Uterus (tissue), 4 donors: Measurements from ENCODE around the gene BLTP3B. TPM values are rescaled to one million over a fixed set of nuclear protein-coding genes. Genes with fewer than 3 reads are reported as not detected.

Experiments
- DNase-seq, 2 donors: peaks; one replicate each; pipeline ENCODE4 v3.0.0-alpha.2; 2019 to 2020
- H3K27ac ChIP-seq, 2 donors: fragments of 200-600 bp; sonication (generic); 1 replicate in 1 of 2; 2 replicates in 1 of 2; pipeline ENCODE4 v1.5.1; 2016 to 2018
- H3K27me3 ChIP-seq, 2 donors: fragments of 200-600 bp; sonication (generic); one replicate each; pipeline ENCODE4 v1.5.1; 2018 to 2019; ENCODE audit warnings: control low read depth in 1 of 2
- H3K36me3 ChIP-seq, 2 donors: fragments of 200-600 bp; sonication (generic); one replicate each; pipeline ENCODE4 v1.5.1; 2019; ENCODE audit warnings: control low read depth in 1 of 2
- H3K4me1 ChIP-seq, 2 donors: fragments of 200-600 bp; sonication (generic); one replicate each; pipeline ENCODE4 v1.5.1; 2018 to 2019; ENCODE audit warnings: control low read depth in 1 of 2
- H3K4me3 ChIP-seq, 2 donors: fragments of 200-600 bp; sonication (generic); 1 replicate in 1 of 2; 2 replicates in 1 of 2; pipeline ENCODE4 v1.5.1; 2018 to 2019; ENCODE audit warnings: mild to moderate bottlenecking in 1 of 2
- H3K9me3 ChIP-seq, 2 donors: fragments of 200-600 bp; sonication (generic); one replicate each; pipeline ENCODE4 v1.5.1; 2019; ENCODE audit warnings: control low read depth in 1 of 2
- POLR2A ChIP-seq, 2 donors: fragments of 450-650 bp; IDR thresholded peaks; one replicate each; pipeline ENCODE4 v1.6.1; 2016; ENCODE audit warnings: antibody characterized with exemption in 2 of 2, mild to moderate bottlenecking in 1 of 2, moderate library complexity in 1 of 2
- intact Hi-C: fragments of 100-400 bp; cut with DNase I; formaldehyde crosslinking; loops from one replicate; pipeline ENCODE4 v1.15.1; 2023; ENCODE audit warnings: low total_unique reads
- microRNA counts, 2 donors: library from miRNA; unstranded; fragments of <30 nt; microRNA quantifications; one replicate each; lab custom pipeline; 2016 to 2017
- microRNA-seq: library from miRNA; unstranded; fragments of <30 nt; microRNA quantifications from one replicate; pipeline ENCODE4, GENCODE V29; 2016; ENCODE audit warnings: borderline microRNAs expressed, borderline replicate concordance
- small RNA-seq: library from RNA; depleted of rRNA; stranded (forward); fragments of <200 nt; gene quantifications from one replicate; pipeline ENCODE3, GENCODE V24; 2016
- total RNA-seq, 4 donors: library from RNA; depleted of rRNA in 3 of 4; stranded (reverse); fragments of >200 nt in 3 of 4; gene quantifications; one replicate each; pipeline versions ENCODE4 v1.1.0 to v1.2.4, GENCODE V29; 2014 to 2023
- TF ChIP-seq, protein P1 (sequence below), 4 experiments: fragments of 200-600 bp in 2 of 4; fragments of 450-650 bp in 2 of 4; sonication (generic) in 2 of 4; IDR thresholded peaks; one replicate each; pipeline ENCODE4 v1.5.1; 2016 to 2019; ENCODE audit warnings: antibody characterized with exemption in 4 of 4, mild to moderate bottlenecking in 2 of 4, moderate library complexity in 1 of 4
- donor health status: DM: yes; HTN: yes; CAD: no.

Gene BLTP3B
- total RNA-seq, 4 donors from 2014 or later = 9.7 to 42.0 (median 25.1) TPM

DNA sequence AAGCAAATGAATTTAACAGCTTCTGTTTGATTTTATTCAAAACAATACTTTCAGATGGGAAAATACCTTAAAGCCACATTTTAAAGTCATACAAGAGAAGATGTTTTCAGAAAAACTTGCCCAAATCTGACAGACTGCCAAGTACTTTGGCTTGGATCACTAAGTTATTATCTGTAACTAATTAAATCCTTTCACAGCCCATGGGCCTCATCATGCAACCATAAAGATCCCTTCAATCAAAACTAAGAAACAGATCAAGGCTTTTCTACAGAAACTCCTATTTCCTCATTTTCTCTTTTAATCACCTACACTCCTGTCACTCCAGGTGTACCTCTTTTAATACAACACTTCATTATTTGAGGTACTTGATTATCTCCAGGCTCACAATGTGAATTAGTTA, 28.1 kb downstream of the BLTP3B start:
- Histone ChIP-seq H3K9me3 (no peaks in the 10 kb centered on the region), H3K4me3 (no peak overlapping the region), H3K4me1 (no peaks in the 10 kb centered on the region), H3K27me3 (no peaks in the 10 kb centered on the region), H3K27ac (no peak overlapping the region), H3K36me3 (no peaks in the 10 kb centered on the region)
- DNase-seq = no peak
- intact Hi-C loops = no loop called here
- no peak for TF ChIP-seq POLR2A (IDR thresholded peaks at IDR 0.05)
- TF ChIP-seq, protein P1, sequence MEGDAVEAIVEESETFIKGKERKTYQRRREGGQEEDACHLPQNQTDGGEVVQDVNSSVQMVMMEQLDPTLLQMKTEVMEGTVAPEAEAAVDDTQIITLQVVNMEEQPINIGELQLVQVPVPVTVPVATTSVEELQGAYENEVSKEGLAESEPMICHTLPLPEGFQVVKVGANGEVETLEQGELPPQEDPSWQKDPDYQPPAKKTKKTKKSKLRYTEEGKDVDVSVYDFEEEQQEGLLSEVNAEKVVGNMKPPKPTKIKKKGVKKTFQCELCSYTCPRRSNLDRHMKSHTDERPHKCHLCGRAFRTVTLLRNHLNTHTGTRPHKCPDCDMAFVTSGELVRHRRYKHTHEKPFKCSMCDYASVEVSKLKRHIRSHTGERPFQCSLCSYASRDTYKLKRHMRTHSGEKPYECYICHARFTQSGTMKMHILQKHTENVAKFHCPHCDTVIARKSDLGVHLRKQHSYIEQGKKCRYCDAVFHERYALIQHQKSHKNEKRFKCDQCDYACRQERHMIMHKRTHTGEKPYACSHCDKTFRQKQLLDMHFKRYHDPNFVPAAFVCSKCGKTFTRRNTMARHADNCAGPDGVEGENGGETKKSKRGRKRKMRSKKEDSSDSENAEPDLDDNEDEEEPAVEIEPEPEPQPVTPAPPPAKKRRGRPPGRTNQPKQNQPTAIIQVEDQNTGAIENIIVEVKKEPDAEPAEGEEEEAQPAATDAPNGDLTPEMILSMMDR (IDR thresholded peaks at IDR 0.05) = no peak

DNA sequence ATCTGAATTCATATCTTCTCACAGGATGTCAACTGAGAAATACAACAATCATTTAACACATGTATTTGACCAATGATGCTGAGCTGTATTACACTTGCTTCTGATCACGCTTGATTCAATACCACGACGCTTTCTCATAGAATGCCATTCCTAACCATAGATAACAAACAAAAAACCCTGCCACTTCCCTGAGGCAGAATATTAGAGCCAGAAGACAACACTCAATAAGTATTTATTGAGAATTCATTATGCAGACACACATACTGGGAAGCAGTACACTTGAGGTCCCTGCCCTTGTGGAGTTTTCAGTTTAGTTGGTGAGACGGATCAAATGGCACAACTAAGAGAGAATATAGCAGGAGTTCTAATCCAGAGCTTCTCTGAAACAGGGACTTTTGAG, 32.4 kb downstream of the BLTP3B start:
- no peak for DNase-seq
- H3K4me3 ChIP-seq = no peak overlapping the region
- no peaks in the 10 kb centered on the region for H3K36me3 ChIP-seq
- no peaks in the 10 kb centered on the region for H3K4me1 ChIP-seq
- no peak for TF ChIP-seq POLR2A (IDR thresholded peaks at IDR 0.05)
- TF ChIP-seq, protein P1 (IDR thresholded peaks at IDR 0.05) = no peak
- H3K9me3 ChIP-seq = no peaks in the 10 kb centered on the region
- intact Hi-C loops = no loop called here
- H3K27me3 ChIP-seq = no peaks in the 10 kb centered on the region
- no peak overlapping the region for H3K27ac ChIP-seq

DNA sequence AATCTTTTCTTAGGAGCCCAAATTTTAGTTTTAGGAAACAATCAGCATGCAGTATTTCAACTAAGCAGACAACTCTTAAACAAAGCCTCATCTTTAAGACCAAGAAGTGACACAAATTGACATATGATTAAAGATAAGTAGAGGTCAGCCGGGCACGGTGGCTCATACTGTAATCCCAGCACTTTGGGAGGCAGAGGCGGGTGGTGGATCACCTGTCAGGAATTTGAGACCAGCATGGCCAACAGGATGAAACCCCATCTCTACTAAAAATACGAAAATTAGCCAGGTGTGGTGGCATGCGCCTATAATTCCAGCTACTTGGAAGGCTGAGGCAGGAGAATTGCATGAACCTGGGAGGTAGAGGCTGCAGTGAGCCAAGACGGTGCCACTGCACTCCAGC, 35.8 kb downstream of the BLTP3B start:
- no peak for TF ChIP-seq POLR2A (IDR thresholded peaks at IDR 0.05)
- Histone ChIP-seq H3K9me3 (no peaks in the 10 kb centered on the region), H3K27ac (no peak overlapping the region), H3K27me3 (no peaks in the 10 kb centered on the region), H3K4me3 (no peak overlapping the region), H3K36me3 (no peaks in the 10 kb centered on the region), H3K4me1 (no peaks in the 10 kb centered on the region)
- intact Hi-C loops = no loop called here
- no peak for DNase-seq

DNA sequence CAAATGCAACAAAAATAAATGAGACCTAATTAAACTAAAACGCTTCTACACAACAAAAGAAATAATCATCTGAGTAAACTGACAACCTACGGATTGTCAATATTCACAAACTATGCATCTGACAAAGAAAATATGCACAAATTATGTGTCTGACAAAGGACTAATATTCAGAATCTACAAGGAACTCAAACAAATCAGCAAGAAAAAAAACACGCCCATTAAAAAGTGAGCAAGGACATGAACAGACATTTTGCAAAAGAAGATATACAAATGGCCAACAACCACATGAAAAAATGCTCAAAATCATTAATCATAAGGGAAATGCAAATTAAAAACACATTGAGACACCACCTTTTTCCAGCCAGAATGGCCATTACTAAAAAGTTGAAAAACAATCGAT, 37.0 kb downstream of the BLTP3B start:
- H3K27me3 ChIP-seq = no peaks in the 10 kb centered on the region
- intact Hi-C loops = no loop called here
- no peak overlapping the region for H3K4me3 ChIP-seq
- TF ChIP-seq POLR2A (IDR thresholded peaks at IDR 0.05) = no peak
- TF ChIP-seq, protein P1 (IDR thresholded peaks at IDR 0.05) = no peak
- H3K27ac ChIP-seq = no peak overlapping the region
- H3K4me1 ChIP-seq = no peaks in the 10 kb centered on the region
- no peaks in the 10 kb centered on the region for H3K36me3 ChIP-seq
- DNase-seq = no peak
- H3K9me3 ChIP-seq = no peaks in the 10 kb centered on the region

DNA sequence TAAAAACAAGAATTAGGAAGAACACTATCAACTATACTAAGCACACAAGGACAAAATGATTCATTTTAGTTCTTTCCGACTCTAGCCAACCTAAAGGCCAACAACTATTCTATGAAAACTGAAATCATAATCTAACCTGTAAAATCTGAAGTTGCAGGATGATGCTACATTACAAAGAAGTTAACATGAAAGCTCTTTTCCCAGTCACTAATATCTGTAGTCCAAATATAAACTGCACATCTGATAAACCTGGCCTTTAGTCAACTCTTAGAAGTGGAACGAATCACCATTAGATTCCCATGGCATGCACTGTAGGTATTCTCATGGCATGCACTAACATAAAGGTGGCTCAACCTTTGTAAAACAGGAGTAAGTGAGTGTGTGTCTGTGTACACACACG, 41.7 kb downstream of the BLTP3B start:
- no peak overlapping the region for H3K4me3 ChIP-seq
- H3K27me3 ChIP-seq = no peaks in the 10 kb centered on the region
- intact Hi-C loops = no loop called here
- TF ChIP-seq, protein P1 (IDR thresholded peaks at IDR 0.05) = no peak
- TF ChIP-seq POLR2A (IDR thresholded peaks at IDR 0.05) = no peak
- no peaks in the 10 kb centered on the region for H3K36me3 ChIP-seq
- DNase-seq = no peak
- H3K4me1 ChIP-seq = no peaks in the 10 kb centered on the region
- H3K27ac ChIP-seq = no peak overlapping the region
- H3K9me3 ChIP-seq = no peaks in the 10 kb centered on the region

MicroRNA genes within 50 kb of the gene (microRNA counts, 767-probe panel; counts per million panel counts)
- 0 counts per million in 2 donors for microRNA hsa-miR-1827 (lab: Ali Mortazavi, UCI)

Small RNA genes within 50 kb of the gene (microRNA-seq; reads per million reads assigned to microRNA genes)
- not detected for gene MIR1827

Small RNA genes within 50 kb of the gene (small RNA-seq; reads per million reads assigned to genes)
- gene MIR1827 (not detected), gene RN7SL176P (not detected)

Other genes starting within 250 kb of the BLTP3B start
- gene ANKS1B, start 157.9 kb downstream of the BLTP3B start, total RNA-seq = 10 to 100 TPM; 16.6 to 62.6 (median 40.2) TPM
- 100 to 1,000 TPM in 1 of 4 donors, 10 to 100 TPM in 3; 13.8 to 131 (median 34.8) TPM for gene ACTR6, start 57.9 kb upstream of the BLTP3B start, total RNA-seq
- gene DEPDC4, start 124.2 kb upstream of the BLTP3B start, total RNA-seq = 10 to 100 TPM in 1 of 4 donors, 1 to 10 TPM in 2, not detected in 1; 1.2 to 11.1 (median 1.6) TPM
- gene SCYL2, start 124.3 kb upstream of the BLTP3B start, total RNA-seq = 100 to 1,000 TPM in 1 of 4 donors, 10 to 100 TPM in 3; 24.6 to 103 (median 42.5) TPM
- 1 to 10 TPM in 1 of 4 donors, not detected in 3; 1.1 TPM for gene SLC17A8, start 214.2 kb upstream of the BLTP3B start, total RNA-seq